Lower leg skin (tissue), 3 donors: ENCODE measurements around the gene LAYN.

Experiments used
- CTCF ChIP-seq, 3 donors: fragments of 450-650 bp; IDR thresholded peaks; one replicate each; pipeline ENCODE4 v1.5.1; 2016; ENCODE audit warnings: antibody characterized with exemption in 3 of 3, mild to moderate bottlenecking in 3 of 3, moderate library complexity in 2 of 3
- POLR2A ChIP-seq, 2 donors: fragments of 450-650 bp; IDR thresholded peaks; one replicate each; pipeline ENCODE4 v1.6.1; 2016 to 2017; ENCODE audit warnings: antibody characterized with exemption in 2 of 2, mild to moderate bottlenecking in 1 of 2, moderate library complexity in 1 of 2

- TF ChIP-seq CTCF (IDR thresholded peaks at IDR 0.05) (no peak), POLR2A (IDR thresholded peaks at IDR 0.05) (no peak)
These were observed 65.2 kb downstream of the LAYN start for GRCh38 chr11:111605681-111606080.
